HG03558 (cell line): ENCODE results near the gene INTS1.
"Not testable (repeated sequence)": the region's sequence is repeated elsewhere in the genome, so short reads cannot be mapped to it uniquely, and the experiment has no call there.

ENCODE experiments used
- ATAC-seq: cut with Tn5 transposase; IDR thresholded peaks from one replicate; pipeline ENCODE4 v1.9.1; 2021; ENCODE audit warnings: moderate number of reproducible peaks; ENCODE audit not compliant: unreplicated experiment; ENCODE audit errors: extremely low read depth

Gene INTS1

DNA sequence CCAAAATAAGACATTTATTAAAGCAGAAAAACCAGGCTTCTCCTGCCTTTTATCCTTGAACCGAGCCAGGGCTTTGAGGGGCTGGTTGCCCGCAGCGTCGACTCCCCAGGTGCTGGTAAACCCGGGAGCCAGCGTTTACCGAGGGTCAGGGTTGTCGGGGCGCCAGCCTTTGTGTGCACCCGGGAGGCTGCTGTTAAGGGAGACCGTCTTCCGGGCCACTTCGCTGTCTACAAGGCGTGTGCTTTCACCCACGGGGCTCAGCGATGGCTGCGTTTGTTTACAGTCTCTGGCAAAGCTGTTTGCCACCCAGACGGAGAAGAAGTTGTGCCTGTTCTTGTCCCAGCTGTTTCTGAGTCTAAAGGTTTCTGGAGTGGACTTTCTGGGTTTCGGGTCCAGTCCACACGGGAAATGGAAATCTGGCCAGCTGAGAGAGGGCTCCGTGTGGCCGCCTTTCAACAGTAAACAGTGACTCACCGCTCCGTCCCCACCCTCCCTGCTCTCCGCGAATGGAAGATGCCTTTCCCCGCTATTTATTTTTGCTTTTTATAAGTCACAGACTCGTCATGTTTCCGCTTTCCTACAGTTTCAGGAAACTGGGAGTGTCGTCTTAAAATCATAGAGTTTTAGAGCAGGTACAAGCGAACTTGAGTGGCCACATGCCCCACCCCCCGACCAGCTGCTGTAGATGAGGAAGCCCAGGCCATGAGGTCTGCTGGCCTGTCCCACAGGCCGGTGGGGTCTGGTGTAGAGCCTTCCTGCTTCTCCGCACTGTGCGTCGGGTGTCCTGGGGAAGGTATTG is 28.5 kb upstream of the INTS1 start:
- no peak for ATAC-seq

DNA sequence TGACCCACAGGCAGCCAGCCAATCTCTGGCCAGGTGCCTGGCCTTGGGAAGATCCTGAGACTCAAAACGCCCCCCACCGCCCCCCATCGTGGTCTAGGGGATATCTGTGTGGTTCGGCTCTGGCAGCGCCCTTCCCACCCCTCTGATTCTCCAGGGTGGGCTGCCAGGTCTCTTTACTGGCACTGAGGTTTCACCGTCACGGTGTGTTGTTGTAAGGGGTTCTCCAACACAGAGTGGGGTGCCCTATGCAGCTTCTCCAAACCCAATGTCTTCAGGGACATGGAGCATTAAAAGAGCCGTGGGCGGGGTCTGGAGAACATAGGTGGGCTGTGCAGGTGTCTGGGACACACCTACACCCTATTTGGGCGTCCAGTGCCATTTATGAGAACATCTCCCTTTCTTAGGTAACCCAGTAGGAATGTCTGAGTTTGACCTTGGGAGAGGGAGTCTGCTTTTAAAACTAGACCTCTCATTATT is 27.8 kb upstream of the INTS1 start:
- no peak for ATAC-seq

DNA sequence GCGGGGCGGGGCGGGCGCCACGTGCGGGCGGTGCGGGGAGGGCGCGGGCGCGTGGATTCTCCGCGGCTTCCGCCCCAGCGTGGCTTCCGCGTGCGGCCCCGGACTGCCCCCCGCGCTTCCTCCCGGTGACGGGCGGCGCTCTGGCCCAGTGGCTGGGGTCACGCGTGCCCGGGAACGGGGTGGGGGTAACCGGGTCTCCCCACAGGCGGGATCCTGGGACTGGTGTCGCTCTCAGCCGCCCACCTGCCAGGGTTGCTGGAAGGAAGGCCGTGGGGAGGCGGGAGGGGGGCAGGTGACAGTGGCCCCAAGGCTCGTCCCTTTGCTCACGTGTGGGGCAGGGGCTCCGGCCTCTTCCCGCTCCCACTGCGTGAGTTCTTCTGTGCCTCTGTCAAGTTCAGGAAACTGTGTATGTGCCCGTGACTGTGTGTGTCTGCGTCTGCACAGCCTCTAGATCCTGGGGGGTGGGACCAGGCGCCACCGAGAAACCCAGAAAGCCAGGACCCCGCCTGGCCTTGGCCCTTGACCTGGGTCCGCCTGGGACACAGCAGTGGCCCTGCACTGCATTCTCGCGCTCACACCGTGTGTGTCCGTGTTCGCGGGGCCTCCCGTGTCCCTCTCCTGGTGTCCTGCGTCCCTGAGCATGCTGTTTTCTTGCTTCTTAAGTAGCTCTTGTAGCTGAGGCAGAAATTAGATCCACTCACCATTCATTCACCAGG is 27.2 kb upstream of the INTS1 start:
- ATAC-seq, result no peak

DNA sequence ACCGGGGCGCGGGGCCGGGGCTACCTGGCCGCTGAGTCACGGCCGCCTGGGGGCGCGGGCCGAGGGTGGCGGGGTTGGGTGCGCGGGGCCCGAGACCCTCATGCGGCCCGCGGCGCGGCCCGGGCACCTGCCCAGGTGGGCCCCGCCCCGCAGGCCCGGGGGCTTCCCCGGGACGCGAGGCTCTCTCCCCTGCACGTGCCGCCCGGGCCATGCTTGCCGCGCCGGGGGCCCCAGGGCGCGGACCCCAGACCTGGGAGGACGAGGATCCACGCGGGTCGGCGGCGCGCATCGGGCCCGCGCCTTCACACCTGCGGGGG is 26.7 kb upstream of the INTS1 start:
- no peak for ATAC-seq

DNA sequence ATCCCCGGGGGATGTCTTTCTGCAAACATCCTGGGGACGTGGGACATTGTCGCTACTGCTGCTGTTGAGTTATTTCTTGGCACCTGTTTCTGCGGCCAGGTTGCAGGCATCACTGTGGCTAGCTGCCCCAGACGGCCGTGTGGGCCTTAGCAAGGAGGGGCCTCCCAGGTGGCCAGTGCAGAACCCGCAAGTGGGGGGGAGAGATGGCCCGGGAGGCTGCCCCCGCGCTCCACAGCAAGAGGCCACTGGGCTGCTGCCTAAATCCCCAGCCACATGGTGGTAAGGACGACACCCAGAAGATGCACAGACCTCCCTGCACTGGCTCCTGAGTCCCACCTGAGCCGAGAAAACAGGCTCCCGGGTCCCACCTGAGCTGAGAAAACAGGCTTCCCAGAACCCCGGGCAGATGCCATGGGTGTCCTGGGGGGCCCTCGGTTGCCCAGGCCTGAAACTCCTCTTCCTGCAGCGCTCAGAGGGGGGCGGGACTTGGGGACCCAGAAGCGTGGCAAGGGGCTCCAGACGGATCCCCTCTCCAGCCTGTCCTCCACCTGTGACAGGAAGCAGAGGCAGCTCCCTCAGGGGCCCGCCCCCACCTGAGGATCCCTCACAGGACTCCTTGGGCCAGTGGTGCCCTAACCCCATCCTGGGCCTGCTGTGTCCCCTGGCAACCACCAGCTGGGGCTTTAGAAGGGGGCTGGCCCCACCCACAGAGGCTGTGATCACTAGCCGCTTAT is 25.4 kb upstream of the INTS1 start:
- no peak for ATAC-seq

DNA sequence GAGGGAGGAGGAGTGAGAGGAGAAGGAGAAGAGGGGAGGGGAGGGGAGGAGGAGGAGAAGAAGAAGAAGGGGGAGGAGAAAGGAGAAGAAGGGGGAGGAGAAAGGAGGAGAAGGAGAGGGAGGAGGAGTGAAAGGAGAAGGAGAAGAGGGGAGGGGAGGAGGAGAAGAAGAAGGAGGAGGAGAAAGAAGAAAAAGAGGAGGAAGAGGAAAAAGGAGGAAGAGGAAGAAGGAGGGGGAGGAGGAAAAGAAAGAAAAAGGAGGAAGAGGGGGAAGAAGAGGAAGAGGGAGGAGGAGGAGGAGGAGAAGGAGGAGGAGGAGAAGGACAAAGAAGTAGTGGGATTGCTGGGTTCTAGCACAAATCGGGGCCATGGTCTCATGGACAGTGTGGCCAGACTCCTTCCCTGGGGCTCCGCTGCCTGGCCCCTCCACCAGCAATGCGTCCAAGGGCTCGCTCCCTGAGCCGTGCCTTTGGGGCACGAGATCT is 22.1 kb upstream of the INTS1 start:
- no peak for ATAC-seq

DNA sequence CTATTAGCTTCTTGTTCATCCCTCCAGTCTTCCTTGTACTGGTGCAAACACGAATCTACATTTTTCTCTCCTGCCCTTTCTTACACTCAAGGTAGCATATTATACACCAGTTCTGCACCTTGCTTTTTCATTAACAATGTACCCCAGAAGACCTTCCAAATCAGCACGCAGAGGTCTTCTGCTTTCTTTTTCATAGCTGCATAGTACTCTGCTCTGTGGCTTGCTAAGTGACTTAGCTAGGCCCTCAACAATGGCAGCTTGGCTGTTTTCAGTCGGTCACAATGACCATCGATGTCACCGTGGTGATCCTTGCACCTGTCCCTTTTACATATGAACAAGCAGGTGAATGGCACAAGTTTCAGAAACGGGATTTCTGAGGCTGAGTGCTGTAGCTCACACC is 21.2 kb upstream of the INTS1 start:
- no peak for ATAC-seq

DNA sequence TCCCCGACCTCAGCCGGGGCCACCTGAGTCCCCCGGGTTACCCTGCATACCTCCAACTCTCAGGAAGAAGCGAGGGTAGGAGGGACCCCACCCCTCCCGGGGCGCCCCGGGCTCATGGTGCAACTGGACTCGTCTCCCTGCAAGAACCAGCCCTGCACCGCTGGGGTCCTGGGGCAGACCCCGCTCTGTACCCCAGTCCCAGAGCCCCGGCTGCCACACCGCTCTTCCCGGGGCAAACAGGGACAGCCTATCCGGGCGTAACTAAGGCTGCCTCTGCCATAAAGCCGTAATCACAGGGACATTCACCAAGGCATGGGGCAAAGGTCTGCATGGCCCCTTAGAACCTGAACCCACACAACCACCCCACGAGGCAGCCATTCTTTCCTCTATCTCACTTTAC is 19.7 kb upstream of the INTS1 start:
- no peak for ATAC-seq

DNA sequence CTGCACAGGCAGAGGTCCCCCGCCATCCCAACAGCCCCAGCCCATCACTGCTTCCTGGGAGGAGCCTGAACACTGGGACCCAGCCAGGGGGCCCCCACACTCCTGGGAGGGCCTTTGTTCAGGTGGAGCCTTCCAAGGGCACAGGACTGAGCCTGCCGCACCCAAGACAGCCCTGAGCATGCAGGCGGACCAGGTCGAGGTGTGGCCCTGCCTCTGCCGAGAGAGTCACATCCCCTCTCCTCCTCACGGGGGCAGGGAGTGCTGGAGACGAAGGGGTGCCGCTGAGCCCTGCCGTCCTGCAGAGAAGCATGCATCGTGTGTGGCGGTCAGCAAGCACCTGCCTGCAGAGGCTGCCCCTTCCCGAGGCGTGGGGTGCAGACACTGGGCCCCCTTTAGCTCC is 19.0 kb upstream of the INTS1 start:
- ATAC-seq, result no peak

DNA sequence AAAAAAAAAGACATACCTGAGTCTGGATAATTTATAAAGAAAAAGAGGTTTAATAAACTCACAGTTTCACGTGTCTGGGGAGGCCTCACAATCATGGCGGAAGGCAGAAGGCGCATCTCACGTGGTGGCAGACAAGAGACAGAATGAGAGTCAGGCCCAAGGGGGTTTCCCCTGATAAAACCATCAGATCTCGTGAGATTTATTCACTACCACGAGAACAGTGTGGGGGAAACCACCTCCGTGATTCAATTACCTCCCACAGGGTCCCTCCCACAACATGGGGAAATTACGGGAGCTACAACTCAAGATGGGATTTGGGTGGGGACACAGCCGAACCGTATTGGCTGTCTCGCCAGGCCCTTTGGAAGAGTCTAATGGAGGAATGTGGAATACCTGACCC is 17.3 kb upstream of the INTS1 start:
- no peak for ATAC-seq

DNA sequence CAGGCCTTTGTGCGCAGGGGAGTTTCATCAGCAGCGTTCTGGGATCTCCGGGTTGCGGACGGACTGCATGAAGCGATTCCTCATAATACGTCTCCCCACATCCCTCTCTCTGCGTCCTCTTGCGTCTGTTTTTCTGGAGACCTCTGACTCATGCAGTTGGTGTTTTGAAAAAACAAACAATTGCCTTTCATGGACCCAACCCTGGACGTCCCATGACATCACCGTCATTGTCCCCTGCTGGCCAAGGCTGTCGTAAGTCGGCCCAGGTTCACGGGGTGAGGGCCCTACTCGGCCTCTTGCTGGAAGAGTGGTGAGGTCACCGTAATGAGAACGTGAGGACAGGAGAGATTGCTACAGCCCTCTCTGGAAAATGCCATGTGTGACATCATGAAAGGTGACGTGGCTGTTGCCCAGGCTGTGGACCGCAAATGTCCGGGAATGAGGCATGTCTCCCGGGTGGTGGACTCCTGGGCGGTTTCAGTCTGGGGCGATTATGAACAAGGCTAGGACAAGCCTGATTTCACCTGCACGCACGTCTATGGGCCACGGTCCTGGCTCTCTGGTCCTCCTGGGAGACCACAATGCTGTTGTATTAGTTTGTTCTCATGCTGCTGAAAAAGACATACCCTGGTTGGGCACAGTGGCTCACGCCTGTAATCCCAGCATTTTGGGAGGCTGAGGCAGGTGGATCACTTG is 16.5 kb upstream of the INTS1 start:
- ATAC-seq, result no peak

DNA sequence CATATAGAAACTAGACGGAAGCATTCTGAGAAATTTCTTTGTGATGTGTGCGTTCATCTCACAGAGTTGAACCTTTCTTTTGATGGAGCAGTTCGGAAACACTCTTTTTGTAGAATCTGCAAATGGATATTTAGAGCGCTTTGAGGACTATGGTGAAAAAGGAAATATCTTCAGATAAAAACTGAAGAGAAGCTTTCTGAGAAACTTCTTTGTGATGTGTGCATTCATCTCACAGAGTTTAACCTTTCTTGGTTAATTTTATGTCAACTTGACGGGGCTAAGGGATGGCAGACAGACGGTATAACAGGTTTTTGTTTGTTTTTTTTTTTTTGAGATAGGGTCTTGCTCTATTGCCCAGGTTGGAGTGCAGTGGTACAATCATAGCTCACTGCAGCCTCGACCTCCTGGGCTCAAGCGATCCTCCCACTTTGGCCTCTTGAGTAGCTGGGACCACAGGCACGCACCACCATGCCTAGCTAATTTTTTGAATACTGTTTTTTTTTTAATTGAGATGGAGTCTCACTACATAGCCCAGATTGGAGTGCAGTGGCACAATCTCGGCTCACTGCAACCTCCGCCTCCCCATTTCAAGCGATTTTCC is 15.2 kb upstream of the INTS1 start:
- not testable (repeated sequence) for ATAC-seq

DNA sequence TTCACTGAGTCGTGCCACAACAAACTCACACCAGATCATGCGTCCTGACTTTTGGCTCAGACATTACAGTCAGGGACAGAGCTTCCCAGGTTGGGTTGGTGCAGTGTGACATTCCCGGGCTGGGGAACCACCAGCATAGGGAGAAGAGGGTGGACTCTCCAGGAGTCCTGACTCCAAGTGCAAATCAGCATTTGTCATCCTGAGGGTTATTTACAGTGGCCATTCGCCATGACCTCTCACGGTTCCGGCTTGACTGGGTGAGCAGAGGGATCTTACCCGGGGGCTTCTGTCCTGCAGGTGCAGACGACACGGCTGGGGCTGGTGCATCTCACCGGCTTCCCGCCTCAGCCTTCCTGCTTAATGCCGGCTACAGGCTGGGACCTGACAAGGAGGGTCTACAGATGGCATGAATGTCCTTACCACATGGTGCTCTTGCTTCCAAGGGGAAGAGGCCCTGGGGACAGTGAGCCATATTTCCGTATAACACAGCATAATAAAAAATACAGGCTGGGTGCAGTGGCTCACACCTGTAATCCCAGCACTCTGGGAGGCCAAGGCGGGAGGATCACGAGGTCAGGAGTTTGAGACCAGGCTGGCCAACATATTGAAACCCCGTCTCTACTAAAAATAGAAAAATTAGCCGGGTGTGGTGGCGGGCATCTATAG is 12.5 kb upstream of the INTS1 start:
- ATAC-seq, result no peak

DNA sequence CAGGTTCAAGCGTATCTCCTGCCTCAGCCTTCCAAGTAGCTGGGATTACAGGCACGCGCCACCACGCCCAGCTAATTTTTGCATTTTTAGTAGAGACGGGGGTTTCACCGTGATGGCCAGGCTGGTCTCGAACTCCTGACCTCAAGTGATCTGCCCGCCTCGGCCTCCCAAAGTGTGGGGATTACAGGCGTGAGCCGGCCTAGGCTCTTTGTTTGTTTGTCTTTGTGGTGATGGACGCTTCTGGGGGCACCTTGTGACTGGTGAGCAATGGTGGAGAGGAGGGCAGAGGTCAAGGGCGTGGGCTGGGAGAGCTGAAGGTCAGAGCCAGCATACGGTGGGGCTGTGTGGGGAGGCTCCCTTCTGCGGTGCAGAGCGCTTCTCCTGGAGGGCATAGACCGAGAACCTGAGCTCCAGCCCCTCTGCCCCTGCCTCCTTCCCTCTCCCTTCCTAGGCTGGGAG is 11.3 kb upstream of the INTS1 start:
- not testable (repeated sequence) for ATAC-seq

DNA sequence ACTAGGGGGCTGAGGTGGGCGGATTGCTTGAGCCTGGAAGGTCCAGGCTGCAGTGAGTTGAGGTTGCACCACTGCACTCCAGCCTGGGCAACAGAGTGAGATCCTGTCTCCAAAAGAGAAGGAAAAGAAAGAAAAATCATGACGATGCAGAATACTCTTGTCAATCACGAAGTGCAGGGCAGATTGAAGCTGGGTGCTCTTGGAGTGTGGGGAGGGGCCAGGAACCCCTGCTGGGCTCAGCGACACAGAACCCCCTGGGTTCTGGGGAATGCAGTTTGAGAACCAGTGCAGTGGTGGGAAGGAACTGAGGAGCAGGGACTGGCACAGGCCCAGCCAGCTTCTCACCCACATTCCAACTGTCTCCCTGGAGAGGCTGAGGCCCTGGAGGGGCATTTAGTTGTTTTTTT is 10.8 kb upstream of the INTS1 start:
- no peak for ATAC-seq

DNA sequence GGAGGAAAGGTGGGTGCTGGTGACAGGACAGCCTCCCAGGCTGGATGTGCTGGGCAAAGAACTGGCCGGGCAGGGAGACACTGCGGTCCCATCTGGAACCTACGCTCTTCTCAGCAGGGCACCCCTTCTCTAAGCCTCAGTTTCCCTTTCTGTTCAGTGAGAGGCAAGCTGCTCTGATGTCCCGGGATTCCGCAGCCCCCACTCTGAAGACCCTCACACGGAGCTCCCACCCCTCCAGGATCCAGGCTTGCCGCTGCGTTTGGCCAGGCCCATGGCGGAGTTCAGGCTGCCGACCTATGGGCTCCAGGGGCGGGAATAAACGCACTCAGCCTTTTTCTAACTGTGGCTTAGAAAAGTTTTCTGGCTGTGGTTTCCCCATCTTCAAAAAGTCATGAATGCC is 10.2 kb upstream of the INTS1 start:
- ATAC-seq, result no peak

DNA sequence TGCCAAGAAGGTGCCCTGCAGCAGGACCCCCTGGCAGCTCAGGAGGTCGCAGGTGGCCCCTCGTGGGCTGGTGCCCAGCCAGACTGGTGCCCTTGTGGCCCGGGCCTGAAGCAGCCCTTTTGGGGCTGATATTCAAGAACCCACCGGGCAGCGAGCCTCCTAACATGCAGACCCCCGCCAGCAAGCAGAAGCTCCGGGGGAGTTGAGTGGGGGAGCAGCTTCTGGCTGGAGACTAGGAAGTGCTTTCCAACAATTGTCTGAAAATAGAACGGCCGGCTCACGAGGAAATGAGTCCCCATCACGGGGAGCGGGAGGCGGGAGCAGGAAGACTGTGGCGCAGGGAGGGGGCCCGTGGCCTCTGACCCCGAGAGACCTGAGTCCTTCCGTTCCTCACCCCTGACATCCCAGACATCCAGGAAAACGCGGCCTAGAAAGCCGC is 9.5 kb upstream of the INTS1 start:
- ATAC-seq, result no peak

DNA sequence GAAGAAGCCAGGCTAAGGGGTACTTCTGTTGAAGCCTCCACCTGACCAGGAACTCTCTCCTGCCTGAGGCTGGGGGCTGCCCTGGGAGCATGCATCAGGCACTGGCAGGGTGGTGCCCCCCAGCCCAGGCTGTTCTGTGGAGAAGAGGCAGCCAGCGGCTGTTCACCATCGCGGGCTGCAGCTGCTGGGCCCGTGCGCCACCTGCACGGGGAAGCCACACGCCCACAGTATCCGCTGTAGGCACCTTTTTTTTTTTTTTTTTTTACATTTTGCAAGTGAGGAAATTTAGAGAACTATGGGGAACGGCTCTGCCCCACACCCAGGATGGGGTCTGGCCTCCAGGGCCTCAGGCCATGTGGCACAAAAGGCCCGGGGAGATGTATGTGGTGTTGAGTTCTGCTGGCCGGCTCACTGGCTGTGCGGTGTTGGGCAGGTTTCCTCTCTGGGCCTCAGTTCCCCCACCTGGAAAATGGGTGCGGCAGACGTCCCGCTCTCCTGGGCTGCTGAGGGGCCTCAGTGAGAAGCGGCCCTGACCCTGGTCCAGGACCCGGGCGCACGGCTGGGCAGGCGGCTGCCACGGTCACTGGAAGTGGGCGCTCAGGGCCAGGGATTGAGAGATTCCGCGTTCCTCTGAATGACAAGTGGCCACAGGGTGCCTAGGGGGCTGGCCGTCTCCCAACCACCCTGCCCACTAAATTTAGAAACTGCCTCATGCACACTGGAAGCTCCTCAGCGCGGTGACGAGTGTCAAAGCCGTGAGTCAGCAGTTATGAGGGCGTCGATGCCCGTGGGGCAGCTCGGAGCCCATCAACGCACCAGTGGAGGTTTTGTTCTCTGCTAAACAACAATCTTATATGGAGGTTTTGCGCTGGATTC is 8.8 kb upstream of the INTS1 start:
- no peak for ATAC-seq
